GM12878 (cell line): ENCODE results near the gene CNN3.

Source experiments
- RAD21 ChIP-seq: IDR thresholded peaks from 2 replicates; pipeline ENCODE4 v1.6.1; 2011; ENCODE audit warnings: mild to moderate bottlenecking, low read depth, low read length, moderate library complexity; ENCODE audit not compliant: insufficient read depth
- SMAD1 ChIP-seq: fragments of 450-650 bp; IDR thresholded peaks from 2 replicates; pipeline ENCODE4 v1.6.1; 2018; ENCODE audit warnings: mild to moderate bottlenecking, low read depth; ENCODE audit not compliant: partially characterized antibody
- TAF1 ChIP-seq: IDR thresholded peaks from 2 replicates; pipeline ENCODE4 v1.6.1; 2011; ENCODE audit warnings: mild to moderate bottlenecking, low read depth, low read length, borderline replicate concordance
- TF ChIP-seq, protein P1 (sequence below), 3 experiments: IDR thresholded peaks in 2 of 3; conservative IDR thresholded peaks in 1 of 3; 2 replicates each; pipeline ENCODE4 v1.5.1; 2011; ENCODE audit warnings: low read depth in 3 of 3, low read length in 3 of 3, mild to moderate bottlenecking in 3 of 3, control low read depth in 2 of 3, moderate library complexity in 2 of 3, inconsistent platforms in 1 of 3, mixed read lengths in 1 of 3; ENCODE audit not compliant: control insufficient read depth in 2 of 3, insufficient read depth in 1 of 3; ENCODE audit errors: extremely low read depth in 1 of 3

DNA sequence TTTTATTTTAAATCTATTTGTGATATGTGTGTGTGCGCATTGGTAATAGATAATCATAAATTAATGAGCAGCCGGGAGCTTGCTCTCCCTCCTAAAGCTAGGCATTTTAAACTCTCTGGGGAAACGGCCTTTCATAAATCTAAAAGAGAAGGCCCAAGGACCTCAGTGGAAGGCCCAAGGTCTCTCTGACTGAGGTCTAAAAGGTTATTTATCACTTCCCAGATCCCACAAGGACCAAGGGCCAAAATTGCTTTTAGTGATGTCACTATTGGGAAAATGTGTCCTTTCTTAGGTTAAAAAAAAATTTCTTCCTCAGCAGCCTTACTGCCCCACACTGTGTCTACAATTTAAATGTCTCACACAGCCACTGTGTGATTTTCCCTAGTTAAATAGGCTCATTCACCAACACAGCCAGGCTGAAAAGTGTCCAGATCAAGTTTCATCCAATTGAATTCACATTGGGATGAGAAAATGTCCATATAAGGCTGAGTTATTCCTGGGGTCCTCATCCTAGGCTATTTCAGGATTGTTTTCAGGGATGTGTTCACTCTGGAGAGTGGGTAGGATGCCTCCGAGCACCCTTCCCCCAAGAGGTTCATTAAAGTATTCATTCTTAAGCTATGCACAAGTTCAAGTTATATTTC, 60.6 kb downstream of the CNN3 start:
- TF ChIP-seq RAD21 (no peak), SMAD1 (no peak), TAF1 (no peak)
- TF ChIP-seq, protein P1, sequence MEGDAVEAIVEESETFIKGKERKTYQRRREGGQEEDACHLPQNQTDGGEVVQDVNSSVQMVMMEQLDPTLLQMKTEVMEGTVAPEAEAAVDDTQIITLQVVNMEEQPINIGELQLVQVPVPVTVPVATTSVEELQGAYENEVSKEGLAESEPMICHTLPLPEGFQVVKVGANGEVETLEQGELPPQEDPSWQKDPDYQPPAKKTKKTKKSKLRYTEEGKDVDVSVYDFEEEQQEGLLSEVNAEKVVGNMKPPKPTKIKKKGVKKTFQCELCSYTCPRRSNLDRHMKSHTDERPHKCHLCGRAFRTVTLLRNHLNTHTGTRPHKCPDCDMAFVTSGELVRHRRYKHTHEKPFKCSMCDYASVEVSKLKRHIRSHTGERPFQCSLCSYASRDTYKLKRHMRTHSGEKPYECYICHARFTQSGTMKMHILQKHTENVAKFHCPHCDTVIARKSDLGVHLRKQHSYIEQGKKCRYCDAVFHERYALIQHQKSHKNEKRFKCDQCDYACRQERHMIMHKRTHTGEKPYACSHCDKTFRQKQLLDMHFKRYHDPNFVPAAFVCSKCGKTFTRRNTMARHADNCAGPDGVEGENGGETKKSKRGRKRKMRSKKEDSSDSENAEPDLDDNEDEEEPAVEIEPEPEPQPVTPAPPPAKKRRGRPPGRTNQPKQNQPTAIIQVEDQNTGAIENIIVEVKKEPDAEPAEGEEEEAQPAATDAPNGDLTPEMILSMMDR (IDR thresholded peaks at IDR 0.05 in 2 of 3, conservative IDR thresholded peaks at IDR 0.05 in 1 of 3; ENCODE audit: control insufficient read depth in 2 of 3, extremely low read depth in 1 of 3, insufficient read depth in 1 of 3, low read depth in 3 of 3, low read length in 3 of 3): no peak
